BJ (cell line): ENCODE measurements around the gene CNN2. TPM values are rescaled to one million over a fixed set of nuclear protein-coding genes. Genes with fewer than 3 reads are reported as not detected.

Experiments used
- CTCF ChIA-PET: fragments of 350-600 bp; formaldehyde crosslinking; extraction: SDS; loops from one replicate; lab custom pipeline; 2021; ENCODE audit warnings: antibody characterized with exemption, inconsistent platforms; lab: Yijun Ruan, JAX
- POLR2A ChIA-PET: fragments of 300-600 bp; sonication (Branson Sonifier 250); formaldehyde crosslinking; extraction: SDS; loops from one replicate; lab custom pipeline; 2021; ENCODE audit warnings: antibody characterized with exemption; lab: Charles Lee
- DNase-seq: peaks from one replicate; pipeline ENCODE4 v3.0.0-alpha.2; 2011; ENCODE audit warnings: low read depth
- H3K27me3 ChIP-seq: 2 replicates; pipeline ENCODE4 v1.6.0; 2011; ENCODE audit warnings: low read length; ENCODE audit not compliant: control insufficient read depth, insufficient read depth
- H3K36me3 ChIP-seq: 2 replicates; pipeline ENCODE4 v1.5.1; 2011; ENCODE audit warnings: low read length; ENCODE audit not compliant: control insufficient read depth, insufficient read depth
- H3K4me3 ChIP-seq: 2 replicates; pipeline ENCODE4 v1.5.1; 2011; ENCODE audit warnings: low read depth, mild to moderate bottlenecking, control low read depth, low read length
- CTCF ChIP-seq: IDR thresholded peaks from 2 replicates; pipeline ENCODE4 v1.5.1; 2011; ENCODE audit warnings: low read depth, mild to moderate bottlenecking, control low read depth, inconsistent platforms, low read length, moderate library complexity; ENCODE audit not compliant: insufficient read depth
- polyA plus RNA-seq: library from polyadenylated mRNA; depleted of rRNA; stranded (reverse); fragments of >200 nt; gene quantifications from 2 replicates; pipeline ENCODE4 v1.2.3, GENCODE V29; 2011

CNN2 gene
- polyA plus RNA-seq, 1 experiment, result 529 TPM

DNA sequence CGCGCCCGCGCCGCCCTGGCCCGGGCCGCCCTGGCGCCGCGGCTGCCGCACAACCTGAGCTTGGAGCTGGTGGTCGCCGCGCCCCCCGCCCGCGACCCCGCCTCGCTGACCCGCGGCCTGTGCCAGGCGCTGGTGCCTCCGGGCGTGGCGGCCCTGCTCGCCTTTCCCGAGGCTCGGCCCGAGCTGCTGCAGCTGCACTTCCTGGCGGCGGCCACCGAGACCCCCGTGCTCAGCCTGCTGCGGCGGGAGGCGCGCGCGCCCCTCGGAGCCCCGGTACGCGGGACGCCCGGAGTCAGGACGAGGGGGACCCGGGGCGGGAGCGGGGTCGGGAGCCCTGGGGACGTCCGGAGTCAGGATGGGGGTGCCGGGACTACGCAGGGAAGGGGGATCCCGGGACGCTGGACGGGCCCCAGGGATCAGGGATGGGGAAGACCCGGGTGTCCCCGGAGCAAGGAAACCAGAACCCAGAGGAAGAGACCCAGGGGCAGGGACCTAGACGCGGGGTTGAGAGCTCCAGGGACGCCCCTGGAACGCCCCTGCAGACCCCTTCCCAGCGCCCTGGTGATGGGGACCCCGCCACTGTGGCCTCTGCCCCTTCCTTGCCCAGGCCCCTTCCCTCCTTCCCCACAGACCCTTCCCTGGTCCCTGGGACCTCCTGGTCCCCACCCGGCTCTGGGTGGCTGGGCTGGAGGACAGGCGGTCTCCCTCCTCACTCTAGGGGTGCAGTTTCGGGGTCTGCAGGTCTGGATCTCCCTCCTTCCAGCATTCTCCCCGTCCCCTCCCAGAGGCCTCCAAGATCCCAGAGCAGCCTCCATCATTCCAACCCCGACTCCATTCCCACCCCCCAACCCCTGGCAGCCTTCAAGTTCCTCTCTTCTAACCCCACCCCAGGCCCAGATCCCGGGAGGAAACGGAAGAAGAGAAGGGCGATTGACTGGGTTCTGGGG lies 25.5 kb upstream of the CNN2 start:
- POLR2A ChIA-PET, result interaction anchor here (0.9 kb wide), 1 partner anchor 28 kb away, joined by 3 read pairs; no protein-coding TSS in a partner anchor
- CTCF ChIA-PET, result interaction anchor here (0.6 to 1.9 kb wide), 7 partner anchors 15 to 244 kb away, joined by 3 to 4 read pairs (median 3); no protein-coding TSS in a partner anchor
- no peaks in the 10 kb centered on the region for H3K36me3 ChIP-seq
- H3K4me3 ChIP-seq, result peak overlapping the region; percentile 20
- H3K27me3 ChIP-seq, result peaks cover 18% of the 10 kb centered on the region
- no peak for TF ChIP-seq CTCF
- no peak for DNase-seq

DNA sequence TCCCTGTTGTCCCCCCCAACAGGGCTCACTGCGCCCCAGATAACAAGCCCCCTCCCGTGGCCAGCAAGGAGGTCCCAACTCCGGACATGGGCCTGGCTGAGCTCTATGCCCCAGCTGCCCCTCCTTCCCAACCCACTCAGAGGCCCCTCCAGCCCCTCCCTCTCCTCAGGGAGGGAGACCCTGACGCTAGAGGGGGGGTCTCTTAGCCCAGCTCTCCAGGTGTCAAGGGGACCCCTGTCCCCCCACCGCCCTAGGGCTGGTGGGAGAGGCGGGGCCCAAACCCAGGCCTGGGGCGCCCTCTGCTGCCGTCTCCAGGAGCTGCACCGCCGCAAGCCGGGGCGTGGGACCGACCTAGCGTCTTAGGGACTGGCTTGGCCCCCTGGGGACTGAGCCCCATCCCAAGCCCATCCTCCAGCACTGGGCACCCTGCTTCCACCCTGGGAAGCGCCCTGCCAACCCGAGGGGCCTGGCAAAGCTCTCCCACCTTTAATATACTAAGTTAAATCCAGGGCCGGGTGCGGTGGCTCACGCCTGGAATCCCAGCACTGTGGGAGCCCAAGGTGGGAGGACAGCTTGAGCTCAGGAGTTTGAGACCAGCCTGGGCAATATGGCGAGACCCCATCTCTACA lies 24.8 kb upstream of the CNN2 start:
- Histone ChIP-seq H3K27me3 (peaks cover 18% of the 10 kb centered on the region), H3K4me3 (no peak overlapping the region), H3K36me3 (no peaks in the 10 kb centered on the region)
- peak; percentile 94 for TF ChIP-seq CTCF
- CTCF ChIA-PET, result interaction anchor here (0.5 to 1.2 kb wide), 7 partner anchors 16 to 243 kb away, joined by 3 to 4 read pairs (median 3); no protein-coding TSS in a partner anchor
- DNase-seq, result no peak
- POLR2A ChIA-PET, result interaction anchor here (0.9 kb wide), 1 partner anchor 27 kb away, joined by 3 read pairs; no protein-coding TSS in a partner anchor

- ChIA-PET POLR2A (no interaction called here), CTCF (no interaction called here)
- no peak for TF ChIP-seq CTCF
- Histone ChIP-seq H3K36me3 (no peaks in the 10 kb centered on the region), H3K27me3 (peaks cover 14% of the 10 kb centered on the region), H3K4me3 (no peak overlapping the region)
- DNase-seq, result no peak
These were observed 23.8 kb upstream of the CNN2 start for GRCh38 chr19:1002600-1002999.

GRCh38 chr19:1003283-1003682 lies 23.1 kb upstream of the CNN2 start:
- POLR2A ChIA-PET, result no interaction called here
- CTCF ChIA-PET, result interaction anchor here (0.9 to 1.3 kb wide), 2 partner anchors 19 to 137 kb away, joined by 4 read pairs; partner anchors contain the start of gene WDR18
- DNase-seq, result no peak

More at GRCh38 chr19:1003283-1003682, 23.1 kb upstream of the CNN2 start:
- TF ChIP-seq CTCF, result no peak
- no peak overlapping the region for H3K4me3 ChIP-seq
- no peaks in the 10 kb centered on the region for H3K36me3 ChIP-seq
- peaks cover 9% of the 10 kb centered on the region for H3K27me3 ChIP-seq
